GM19043 (cell line): ENCODE data around the gene TTC9C.
"Not testable (repeated sequence)": the region's sequence is repeated elsewhere in the genome, so short reads cannot be mapped to it uniquely, and the experiment has no call there.

Experiments
- ATAC-seq: cut with Tn5 transposase; IDR thresholded peaks from one replicate; pipeline ENCODE4 v1.9.1; 2021; ENCODE audit warnings: low read depth; ENCODE audit not compliant: unreplicated experiment

TTC9C gene, protein sequence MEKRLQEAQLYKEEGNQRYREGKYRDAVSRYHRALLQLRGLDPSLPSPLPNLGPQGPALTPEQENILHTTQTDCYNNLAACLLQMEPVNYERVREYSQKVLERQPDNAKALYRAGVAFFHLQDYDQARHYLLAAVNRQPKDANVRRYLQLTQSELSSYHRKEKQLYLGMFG

DNA sequence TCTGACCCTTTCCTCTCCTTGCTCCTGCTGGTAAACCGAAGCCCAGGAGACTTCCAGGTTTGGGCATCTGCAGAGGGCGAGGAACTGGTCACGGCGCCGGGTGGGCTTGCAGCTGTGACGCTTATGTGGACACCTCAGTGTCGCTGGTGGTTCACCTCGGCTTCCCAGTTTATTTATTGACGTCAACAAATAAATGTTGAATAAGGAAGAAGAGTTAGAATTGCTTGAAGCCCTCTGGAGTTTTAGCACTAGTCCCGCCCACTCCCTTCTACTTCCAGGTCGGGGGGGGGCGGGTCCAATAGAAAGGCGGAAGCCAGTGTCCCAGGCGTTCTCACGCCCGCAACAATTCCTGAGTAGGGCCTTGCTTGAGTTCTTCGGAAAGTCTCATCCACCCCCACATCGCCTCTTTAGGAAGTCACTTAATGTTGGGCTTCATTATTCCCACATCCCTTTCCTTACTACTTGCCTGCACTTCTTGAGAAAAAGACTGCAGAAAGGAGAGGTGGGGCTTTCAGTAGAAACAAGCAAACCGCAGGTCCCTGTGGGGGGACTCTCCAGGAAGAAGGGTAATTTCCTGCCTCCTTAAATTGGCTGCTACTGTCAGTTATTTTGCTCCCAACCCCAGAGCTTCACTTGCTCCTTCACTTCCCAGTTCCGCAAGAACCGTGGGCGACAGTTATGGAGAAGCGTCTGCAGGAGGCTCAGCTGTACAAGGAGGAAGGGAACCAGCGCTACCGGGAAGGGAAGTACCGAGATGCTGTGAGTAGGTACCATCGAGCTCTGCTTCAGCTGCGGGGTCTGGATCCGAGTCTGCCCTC lies at the start of gene TTC9C:
TSS of gene TTC9C (plus strand) at position 316 of the 818 bp plus-strand sequence. CDS start at position 679, 363 bp downstream.
- ATAC-seq, result peak; percentile 27

DNA sequence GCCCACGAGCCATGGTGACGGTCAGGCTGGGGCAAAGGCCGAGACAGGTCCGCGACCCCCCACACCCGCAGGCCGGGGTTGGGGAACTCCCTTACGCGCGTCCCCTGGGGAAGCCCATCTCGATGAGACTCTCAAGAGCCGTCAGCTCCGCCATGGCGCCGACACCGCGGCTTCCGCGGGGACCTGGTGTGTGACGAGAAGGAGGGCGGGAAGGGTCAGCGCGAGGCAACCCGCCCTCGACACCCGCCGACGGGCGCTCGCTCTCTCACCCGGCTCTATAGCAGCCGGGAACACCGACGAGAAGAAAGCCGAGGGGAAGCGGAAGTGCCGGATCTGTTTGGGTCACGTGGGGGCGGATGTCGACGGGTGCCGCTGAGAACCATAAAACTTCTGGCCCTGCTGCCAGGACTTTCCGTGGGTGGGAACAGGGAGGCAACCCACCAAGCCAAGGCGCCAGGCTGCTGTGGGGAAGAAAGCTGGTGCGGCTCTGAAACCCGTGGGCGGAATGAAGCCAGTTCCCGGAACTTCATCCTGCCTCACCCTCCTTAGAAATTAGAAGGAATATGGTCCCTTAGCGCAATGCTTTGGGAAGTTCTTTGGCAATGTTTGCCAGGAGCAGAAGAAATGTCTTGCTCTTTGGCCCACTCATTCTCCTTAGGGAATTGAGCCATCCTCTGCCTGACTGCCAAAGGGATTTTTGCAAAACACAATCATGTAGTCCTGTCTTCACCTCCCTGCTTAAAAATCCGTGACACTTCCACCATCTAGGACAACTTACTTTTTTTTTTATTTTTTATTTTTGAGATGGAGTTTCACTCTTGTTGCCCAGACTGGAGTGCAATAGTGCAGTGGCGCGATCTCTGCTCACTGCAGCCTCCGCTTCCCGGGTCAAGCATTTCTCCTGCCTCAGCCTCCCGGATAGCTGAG lies 49.3 kb upstream of the TTC9C start, which contains the start of gene UBXN1:
TSS of gene UBXN1 (minus strand) at position 304 of the 927 bp plus-strand sequence. CDS start at position 154, 150 bp downstream.
- ATAC-seq, result no peak

DNA sequence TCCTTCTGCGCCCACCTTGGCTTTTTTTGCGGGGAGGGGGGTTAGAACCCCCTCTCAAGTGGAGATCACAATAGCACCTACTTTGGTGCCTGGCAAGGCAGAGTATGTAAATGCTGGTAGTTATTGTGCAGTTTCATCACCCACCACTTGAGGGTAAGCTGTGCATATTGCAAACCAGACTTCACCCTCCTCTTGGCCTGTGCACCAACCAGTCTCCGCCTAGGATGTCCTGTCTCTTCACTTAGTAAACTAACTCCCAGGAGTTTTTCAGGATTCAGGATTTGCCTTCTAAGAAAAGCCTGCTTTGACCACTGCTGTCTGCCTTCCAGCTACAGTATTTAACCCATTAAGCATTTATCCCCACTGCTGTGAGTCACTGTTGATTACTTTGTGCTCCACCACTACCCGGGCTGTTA lies 47.5 kb upstream of the TTC9C start:
- no peak for ATAC-seq

DNA sequence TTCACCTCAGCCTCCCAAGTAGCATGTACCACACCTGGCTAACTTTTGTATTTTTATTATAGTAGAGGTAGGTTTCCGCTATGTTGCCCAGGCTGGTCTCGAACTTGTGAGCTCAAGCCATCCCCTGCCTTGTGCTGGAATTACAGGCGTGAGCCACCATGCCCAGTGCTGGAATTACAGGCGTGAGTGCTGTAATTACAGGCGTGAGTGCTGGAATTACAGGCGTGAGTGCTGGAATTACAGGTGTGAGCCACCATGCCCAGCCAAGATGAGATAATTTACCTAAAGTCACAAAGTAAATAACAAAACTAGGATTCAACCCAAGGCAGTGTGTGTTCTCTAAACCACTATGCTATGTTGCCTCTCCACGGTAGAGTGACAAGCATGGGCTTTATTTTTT lies 45.8 kb upstream of the TTC9C start:
- no peak for ATAC-seq

DNA sequence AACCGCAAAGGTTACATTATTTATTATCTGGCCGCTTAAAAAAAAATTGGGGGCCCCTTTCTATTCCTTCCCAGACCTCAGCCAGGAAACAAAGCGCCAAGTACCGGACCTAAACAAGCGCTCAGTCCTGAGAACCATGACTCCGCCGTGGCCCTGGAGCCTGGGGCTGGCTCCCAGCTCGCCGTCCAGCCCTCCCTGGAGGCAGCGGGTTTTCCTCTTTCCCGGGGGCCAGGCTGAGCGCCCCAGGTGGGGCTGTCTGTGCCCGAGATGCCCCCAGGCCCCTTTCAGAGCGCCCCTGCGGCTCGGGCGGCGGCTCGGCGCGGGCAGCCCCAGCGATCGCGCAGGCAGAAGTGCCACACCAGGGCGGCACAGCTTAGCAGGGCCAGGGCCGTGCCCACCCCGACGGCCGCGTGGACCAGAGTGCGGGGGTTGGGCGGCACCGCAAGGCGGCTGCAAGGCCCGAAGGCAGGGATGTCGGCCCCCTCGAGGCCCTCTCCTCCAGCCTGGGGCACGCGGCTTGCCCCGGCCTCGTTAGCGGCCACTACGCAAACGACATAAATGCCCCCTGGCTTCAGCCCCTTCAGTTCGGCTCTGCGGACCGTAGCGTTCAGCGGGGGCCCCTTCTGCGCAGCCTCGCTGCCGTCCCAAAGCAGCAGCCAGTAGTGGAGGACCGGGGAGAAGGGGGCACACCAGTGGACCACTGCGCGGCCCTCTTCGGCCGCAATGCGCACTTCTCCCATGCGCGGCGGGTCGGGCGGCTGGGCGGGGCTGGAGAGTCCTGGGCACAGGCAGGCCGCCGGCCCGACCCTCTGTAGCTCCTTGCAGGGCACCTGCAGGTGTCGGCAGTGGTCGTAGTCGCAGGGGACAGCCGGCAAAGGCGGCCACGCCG lies 40.5 kb upstream of the TTC9C start:
- no peak for ATAC-seq

DNA sequence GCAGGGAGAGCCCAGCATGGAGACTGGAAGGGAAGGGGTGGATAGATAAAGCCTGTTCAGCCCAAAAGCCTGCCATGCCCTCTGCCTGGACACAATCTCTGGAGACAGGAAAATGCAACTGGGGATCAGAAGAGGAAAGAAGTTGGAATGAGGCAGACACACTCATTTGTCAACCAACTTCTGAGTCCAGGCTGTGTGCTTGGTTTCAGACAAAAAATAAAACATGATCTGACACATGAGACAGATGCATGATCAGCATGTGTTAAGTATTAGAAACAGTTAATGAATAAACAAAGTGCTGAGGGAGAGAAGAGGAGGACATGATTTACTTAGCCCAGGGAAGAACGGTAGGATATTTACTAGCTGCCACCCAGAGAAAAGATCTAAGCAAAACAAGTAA lies 39.8 kb upstream of the TTC9C start:
- no peak for ATAC-seq

DNA sequence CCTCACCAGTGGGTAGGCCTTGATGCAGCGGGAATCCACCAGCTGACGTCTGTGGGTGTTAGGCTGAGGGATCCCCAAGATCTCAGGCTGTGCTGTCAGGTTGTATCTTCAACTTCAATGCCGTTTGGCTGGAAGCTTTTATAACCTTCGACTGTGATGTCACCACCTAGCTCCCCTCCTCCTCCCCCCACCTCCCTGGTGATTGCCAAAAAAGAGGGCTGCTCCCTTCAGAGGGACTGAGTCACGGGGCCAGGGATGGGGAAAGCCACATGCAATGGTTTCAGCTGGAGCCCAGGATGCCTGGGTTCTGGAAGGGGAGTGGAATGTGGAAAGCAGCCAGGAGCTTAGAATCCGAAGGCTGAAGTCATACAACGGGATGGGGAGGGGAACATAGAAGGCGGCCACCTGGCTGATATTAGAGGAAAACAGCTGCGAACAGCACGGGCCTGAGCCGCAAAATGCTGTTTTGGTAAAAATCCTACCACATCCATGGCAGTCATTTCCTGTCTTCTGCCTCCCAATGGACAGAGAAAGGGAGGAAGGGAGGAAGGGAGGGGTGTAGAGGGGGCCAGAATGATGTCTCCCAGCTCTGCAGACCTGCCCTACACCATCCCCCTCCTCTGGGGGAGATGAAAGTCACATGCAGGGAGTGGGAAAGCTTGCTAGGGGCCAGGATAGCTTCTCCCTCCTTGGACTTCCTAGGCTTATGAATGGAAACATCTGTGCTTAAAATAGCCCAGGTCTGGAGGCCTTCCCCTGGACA lies 38.7 kb upstream of the TTC9C start, which contains the start of gene LRRN4CL:
TSS of gene LRRN4CL (minus strand) at position 110 of the 763 bp plus-strand sequence. CDS start 1,022 bp downstream, outside the sequence.
- ATAC-seq, result no peak

DNA sequence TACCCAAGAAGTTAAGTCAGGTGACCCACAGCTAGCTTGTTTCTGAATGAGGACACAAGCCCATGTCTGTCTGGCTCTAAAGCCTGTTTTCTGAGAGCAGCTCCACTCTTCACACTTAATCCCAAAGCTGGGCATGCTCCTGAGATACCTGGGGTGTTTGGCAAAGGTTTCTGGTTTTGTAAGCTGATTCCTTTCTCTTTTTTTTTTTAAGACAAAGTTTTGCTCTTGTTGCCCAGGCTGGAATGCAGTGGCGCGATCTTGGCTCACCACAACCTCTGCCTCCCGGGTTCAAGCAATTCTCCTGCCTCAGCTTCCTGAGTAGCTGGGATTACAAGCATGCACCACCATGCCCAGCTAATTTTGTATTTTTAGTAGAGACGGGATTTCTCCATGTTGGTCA lies 34.7 kb upstream of the TTC9C start:
- ATAC-seq, result not testable (repeated sequence)

DNA sequence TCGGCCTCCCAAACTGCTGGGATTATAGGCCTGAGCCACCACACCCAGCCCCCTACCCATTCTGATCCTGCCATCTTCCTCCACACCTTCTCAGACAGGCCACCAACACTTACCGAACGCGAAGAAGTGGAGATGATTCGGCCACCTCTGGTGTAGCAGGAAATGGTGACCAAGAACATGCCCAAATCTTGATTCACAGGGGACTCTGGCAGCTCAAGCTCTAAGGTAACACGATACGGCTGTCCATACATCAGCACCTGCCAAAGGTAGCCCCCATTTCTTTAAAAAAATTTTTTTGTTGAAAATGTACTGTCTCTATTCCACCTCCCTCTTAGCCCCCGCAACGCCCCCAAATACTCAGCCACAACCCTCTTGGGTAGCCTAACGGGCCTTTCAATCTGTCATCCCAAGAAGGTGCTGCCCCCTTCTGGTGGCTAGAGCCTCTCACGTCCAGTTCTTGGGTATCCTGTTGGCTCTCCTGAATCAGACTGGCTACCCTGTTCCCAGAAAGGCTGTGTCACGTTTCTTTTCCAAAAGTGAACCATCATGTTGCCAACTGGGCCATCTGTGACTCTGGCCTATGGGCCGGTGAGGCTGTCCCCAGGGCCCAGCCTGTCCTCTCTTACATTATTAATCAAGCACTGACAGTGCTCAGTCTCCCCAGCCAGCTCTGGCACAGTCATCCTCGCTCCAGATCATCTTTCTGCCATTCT lies 33.7 kb upstream of the TTC9C start:
- no peak for ATAC-seq

DNA sequence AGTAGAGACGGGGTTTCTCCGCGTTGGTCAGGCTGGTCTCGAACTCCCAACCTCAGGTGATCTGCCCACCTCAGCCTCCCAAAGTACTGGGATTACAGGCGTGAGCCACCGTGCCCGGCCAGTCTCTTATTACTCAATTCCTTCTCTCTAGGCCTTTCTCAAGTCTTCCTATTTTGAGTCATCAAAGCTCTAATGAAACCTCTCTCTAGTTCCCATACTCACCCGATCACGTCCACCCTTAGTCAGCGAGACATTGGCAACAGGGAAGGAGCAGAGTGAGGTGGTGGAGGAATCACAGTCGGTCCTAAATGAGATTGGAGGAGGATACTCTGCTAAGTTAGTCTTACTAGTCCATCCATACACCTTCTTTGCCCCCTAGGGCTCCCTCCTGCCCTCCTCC lies 26.0 kb upstream of the TTC9C start:
- ATAC-seq, result no peak

DNA sequence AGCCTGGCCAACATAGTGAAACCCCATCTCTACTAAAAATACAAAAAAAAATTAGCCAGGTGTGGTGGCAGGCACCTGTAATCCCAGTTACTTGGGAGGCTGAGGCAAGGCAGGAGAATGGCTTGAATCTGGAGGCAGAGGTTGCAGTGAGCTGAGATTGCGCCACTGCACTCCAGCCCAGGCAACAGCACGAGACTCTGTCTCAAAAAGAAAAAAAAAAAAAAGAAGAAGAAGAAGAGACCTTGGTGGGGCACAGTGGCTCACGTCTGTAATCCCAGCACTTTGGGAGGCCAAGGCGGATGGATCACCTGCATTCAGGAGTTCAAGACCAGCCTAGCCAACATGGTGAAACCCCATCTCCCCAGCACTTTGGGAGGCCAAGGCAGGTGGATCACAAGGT lies 24.4 kb upstream of the TTC9C start:
- ATAC-seq, result not testable (repeated sequence)

DNA sequence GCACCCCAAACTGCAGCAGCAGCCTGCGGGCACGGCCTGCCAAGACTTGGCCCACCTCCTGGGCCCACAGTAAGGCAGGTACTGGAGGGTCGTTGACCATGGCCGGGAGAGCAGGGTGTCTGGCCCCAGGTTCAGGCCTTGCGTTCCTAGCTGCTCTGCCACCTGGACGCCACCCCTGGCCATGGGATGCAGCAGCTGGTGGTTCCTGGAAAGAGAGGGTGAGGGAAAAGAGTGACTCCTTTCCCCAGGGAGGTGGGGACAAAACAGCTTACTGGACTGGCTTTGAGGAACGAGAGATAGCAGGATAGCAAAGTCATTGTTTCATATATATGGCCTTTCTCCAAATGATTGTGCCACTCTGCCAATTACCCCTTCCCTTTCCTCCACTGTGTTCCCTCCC lies 22.9 kb upstream of the TTC9C start:
- no peak for ATAC-seq

DNA sequence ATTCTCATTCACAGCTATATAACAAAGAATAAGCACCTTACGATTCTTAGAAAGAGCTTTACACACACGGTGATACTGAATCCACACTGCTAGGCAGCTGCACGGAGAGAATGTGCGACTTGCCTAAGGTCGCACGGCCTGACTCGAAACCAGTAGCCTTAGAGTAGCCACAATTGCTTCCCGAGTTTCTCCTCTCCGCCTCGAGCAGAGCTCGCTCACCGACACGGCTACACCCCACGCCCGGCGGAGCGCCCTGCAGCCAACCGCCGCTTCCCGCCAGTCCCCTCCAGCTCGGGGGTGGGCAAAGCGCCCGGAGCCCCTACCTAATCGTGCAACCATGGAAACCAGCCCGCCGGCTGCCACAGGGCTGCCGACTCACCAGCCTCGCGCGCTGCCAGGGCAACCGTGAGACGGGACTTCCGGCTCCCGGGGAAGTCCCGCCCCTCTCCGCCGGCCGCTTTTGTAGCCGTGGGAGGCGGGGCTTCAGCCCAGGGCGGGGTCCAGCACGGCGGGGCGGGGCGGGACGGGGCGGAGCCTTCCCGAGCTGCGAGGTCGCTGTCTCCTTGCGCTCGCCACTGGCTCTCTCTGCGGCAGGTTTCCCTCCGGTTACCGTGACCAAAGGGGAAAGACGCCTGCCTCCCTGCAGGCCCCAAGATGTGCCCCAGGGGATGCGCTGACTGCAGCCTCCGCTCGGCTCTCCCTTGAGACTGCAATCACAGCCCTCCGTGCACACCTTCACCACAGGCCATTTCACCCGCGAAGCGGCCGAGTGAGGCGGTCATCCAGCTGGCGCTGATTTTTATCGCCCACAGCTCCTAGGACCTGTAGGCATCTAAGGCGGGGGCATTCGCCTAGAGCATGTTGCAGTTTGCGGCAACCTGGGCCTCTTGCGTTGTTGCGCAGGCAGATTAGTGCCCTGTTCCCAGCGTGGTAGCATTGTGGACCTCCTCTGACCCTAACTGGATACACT lies 22.1 kb upstream of the TTC9C start:
- peak; percentile 56 for ATAC-seq

DNA sequence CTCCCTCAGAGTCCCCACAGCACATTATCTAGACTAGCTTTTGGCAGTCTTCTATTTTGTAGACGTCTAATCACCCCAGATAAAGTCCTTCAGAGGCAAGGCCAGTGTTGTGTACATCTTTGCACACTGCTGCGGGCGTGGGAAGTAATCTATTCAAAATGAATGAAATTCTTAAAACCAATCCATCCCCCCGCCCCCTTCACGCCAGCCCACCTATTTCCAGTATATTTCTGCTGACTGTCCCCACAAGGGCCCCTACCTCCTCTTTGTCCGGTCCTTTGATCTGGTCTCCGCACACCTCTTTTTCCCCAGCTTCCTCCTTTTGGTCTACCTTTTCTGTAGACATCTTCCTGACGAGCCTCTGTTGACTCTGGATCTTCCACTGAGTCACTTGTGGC lies 21.4 kb upstream of the TTC9C start:
- ATAC-seq, result no peak

DNA sequence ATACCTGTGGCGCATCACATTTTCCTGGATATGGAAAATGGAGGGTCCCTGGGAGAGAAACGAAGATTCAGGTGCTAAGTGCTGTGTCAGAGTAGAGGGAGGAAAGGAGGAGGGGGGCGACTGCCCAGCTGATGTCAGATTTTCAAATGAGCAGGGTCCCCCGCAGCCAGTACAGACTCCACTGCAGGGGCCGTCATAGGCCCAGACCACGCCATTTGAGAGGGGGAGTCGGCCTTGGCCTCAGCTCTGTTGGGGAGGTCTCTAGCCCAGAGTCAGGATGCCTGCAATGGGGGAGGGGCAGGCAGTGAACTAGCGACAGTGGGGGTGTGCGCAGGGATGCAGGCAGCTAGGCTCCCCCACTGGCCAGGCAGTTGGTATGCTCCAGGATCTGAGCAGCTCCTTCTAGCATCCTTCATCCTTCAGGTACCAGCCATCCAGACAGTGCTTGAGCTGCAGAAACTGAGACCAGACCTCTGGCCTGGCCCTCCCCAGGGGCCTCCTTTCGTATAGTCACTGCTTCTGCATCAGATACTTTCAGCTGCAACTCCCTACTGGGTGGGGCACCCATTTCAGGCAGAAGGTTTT lies 20.9 kb upstream of the TTC9C start, which contains the start of the genes BSCL2 and GNG3:
TSS of gene BSCL2 (minus strand) at position 148 of the 585 bp plus-strand sequence. CDS start 229 bp downstream, outside the sequence.
TSS of gene GNG3 (plus strand) at position 400 of the 585 bp plus-strand sequence. CDS start 620 bp downstream, outside the sequence.
- no peak for ATAC-seq

DNA sequence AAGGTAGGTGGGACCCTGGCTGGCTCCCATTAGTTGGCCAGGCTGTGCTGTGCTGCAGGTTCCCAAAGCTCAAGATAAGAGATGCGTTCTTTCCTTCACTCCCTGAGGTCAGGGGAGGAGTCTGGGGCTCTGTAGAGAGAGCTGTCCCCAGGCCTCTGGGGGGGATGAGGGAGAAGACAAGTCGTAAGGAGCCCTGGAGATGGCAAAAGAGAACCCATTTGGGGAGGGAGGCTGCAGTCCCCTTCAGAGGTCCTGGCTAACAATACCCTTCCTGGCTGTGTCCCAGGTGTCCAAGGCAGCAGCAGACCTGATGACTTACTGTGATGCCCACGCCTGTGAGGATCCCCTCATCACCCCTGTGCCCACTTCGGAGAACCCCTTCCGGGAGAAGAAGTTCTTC lies 19.9 kb upstream of the TTC9C start:
- no peak for ATAC-seq

DNA sequence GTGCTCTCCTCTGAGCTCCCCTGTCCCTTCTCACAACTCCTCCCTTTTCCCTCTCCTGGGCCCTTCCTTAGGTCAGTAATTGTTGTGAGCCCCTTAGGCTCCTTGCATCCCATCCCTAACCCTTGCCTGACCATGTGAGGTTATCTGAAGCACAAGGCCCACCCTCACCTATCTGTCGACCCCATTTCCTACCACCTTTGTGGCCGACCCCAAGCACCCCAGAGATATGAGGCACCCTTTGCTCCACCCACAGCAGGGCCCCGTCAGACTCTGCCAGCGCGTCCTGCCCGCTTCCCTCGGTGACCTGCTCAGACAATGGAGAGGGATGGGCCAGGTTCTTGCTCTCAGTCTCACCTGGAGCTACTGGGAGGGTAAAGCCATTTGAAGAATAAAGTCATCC lies 19.5 kb upstream of the TTC9C start:
- ATAC-seq, result no peak
